ENCODE measurements around the gene EFHC1. TPM values are rescaled to one million over a fixed set of nuclear protein-coding genes. Genes with fewer than 3 reads are reported as not detected.

The EFHC1 gene
- total RNA-seq, 4 donors from 2014 or later = 14.0 to 63.0 (median 27.6) TPM

- H3K36me3 ChIP-seq = peaks cover 27% of the 10 kb centered on the region
- peak; percentile 92 to 93 for DNase-seq (ENCODE audit: low spot score in 2 of 2)
These were observed 84.0 kb downstream of the EFHC1 start for GRCh38 chr6:52503851-52504781.

DNA sequence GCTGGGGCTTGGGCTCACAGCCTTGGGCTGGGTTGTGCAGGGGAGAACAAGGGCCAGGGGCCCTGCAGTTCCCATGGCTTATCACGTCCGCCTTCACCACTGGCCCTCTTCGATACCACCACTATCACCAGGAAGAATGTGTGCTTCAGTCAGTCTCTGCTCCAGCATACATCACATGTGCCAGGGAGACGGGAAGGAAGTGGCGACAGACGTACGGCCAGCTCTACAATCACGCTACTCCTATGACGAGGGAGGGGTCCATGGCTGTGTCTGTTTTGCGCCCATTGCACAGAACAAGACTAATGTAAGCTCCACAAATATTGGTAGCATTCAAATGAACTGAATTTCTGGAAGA lies 84.6 kb downstream of the EFHC1 start:
- H3K4me3 ChIP-seq = no peak overlapping the region
- H3K36me3 ChIP-seq = peaks cover 33% of the 10 kb centered on the region
- H3K27me3 ChIP-seq = no peaks in the 10 kb centered on the region
- DNase-seq (ENCODE audit: low spot score in 2 of 2) = no peak
- 43% methylated on average over 4 of the region's 10 CpGs for WGBS
- peak overlapping the region; percentile 72 for H3K27ac ChIP-seq
- H3K4me1 ChIP-seq = peaks cover 55% of the 10 kb centered on the region
- H3K9me3 ChIP-seq = no peaks in the 10 kb centered on the region
- TF ChIP-seq POLR2AphosphoS5 (IDR thresholded peaks at IDR 0.05) (no peak), EP300 (IDR thresholded peaks at IDR 0.05) (no peak), POLR2A (IDR thresholded peaks at IDR 0.05) (no peak), CTCF (IDR thresholded peaks at IDR 0.05) (no peak)

More at GRCh38 chr6:52503851-52504781, 84.0 kb downstream of the EFHC1 start:
- peak overlapping the region; percentile 72 for H3K27ac ChIP-seq
- no peaks in the 10 kb centered on the region for H3K27me3 ChIP-seq
- H3K4me1 ChIP-seq = peaks cover 60% of the 10 kb centered on the region
- H3K4me3 ChIP-seq = peak overlapping the region; percentile 7
- TF ChIP-seq CTCF (IDR thresholded peaks at IDR 0.05) = no peak
- TF ChIP-seq POLR2AphosphoS5 (IDR thresholded peaks at IDR 0.05) = peak in 2 of 3 donors; percentile 21 to 74
- 19% methylated on average over 20 of the region's 24 CpGs for WGBS
- H3K9me3 ChIP-seq = no peaks in the 10 kb centered on the region

DNA sequence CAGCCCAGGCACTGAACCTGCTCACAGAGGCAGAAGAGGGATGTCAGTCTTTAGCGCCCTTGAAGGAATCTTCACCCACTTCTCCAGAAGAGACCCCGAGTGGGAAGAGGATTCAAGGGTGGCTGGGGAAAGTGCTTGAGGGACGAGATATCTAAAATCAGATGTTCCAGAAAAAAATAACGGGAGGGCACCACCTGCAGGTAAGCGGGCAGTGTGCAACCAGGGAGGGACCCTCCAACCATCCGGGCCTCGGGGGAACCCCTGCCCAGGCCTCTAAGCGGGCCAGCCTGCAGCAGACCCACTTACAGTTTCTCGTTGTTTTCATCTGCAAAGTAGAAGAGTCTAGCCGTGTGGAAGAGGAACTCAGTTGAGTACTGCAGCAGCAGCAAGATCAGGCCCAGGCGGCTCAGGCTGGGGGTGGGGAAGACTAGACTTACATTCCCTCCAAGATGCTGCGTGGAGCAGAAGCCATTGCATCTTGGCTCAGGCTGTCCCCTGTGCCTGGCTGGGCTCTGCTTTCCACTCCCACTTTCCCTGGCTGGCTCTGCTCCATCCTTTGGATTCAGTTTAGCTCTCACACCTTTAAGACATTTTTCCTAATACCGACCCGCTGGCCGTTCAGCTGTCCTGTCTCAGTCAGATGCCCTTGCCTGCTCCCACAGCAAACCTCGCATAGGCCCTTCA lies 85.7 kb downstream of the EFHC1 start:
- DNase-seq (ENCODE audit: low spot score in 2 of 2) = no peak
- no peaks in the 10 kb centered on the region for H3K9me3 ChIP-seq
- H3K36me3 ChIP-seq = peaks cover 39% of the 10 kb centered on the region
- H3K27ac ChIP-seq = no peak overlapping the region
- peaks cover 48% of the 10 kb centered on the region for H3K4me1 ChIP-seq
- TF ChIP-seq EP300 (IDR thresholded peaks at IDR 0.05) (no peak), POLR2AphosphoS5 (IDR thresholded peaks at IDR 0.05) (no peak), POLR2A (IDR thresholded peaks at IDR 0.05) (no peak)
- WGBS = 78% methylated on average over 16 of the region's 16 CpGs
- no peaks in the 10 kb centered on the region for H3K27me3 ChIP-seq
- no peak overlapping the region for H3K4me3 ChIP-seq

- Histone ChIP-seq H3K4me3 (no peak overlapping the region), H3K9me3 (no peaks in the 10 kb centered on the region), H3K27ac (no peak overlapping the region), H3K4me1 (peaks cover 51% of the 10 kb centered on the region), H3K27me3 (no peaks in the 10 kb centered on the region), H3K36me3 (peaks cover 39% of the 10 kb centered on the region)
- 83% methylated on average over 9 of the region's 9 CpGs for WGBS
- DNase-seq (ENCODE audit: low spot score in 2 of 2) = no peak
- TF ChIP-seq POLR2A (IDR thresholded peaks at IDR 0.05) (no peak), CTCF (IDR thresholded peaks at IDR 0.05) (no peak), POLR2AphosphoS5 (IDR thresholded peaks at IDR 0.05) (no peak), EP300 (IDR thresholded peaks at IDR 0.05) (no peak)
These were observed 86.3 kb downstream of the EFHC1 start for GRCh38 chr6:52506476-52506875.

GRCh38 chr6:52507557-52508260 lies 87.6 kb downstream of the EFHC1 start:
- H3K4me3 ChIP-seq = no peak overlapping the region
- no peaks in the 10 kb centered on the region for H3K27me3 ChIP-seq
- WGBS = 90% methylated on average over 3 of the region's 3 CpGs
- H3K9me3 ChIP-seq = no peaks in the 10 kb centered on the region
- no peak for DNase-seq (ENCODE audit: low spot score in 2 of 2)
- TF ChIP-seq POLR2AphosphoS5 (IDR thresholded peaks at IDR 0.05) = no peak
- TF ChIP-seq EP300 (IDR thresholded peaks at IDR 0.05) = no peak
- TF ChIP-seq CTCF (IDR thresholded peaks at IDR 0.05) = no peak
- no peak for TF ChIP-seq POLR2A (IDR thresholded peaks at IDR 0.05)
- peaks cover 39% of the 10 kb centered on the region for H3K36me3 ChIP-seq
- peak overlapping the region; percentile 27 for H3K27ac ChIP-seq
- peaks cover 53% of the 10 kb centered on the region for H3K4me1 ChIP-seq
